SK-N-SH (cell line): Measurements from ENCODE around the gene CARMIL3. TPM values are rescaled to one million over a fixed set of nuclear protein-coding genes. Genes with fewer than 3 reads are reported as not detected.
"Not testable (repeated sequence)": the region's sequence is repeated elsewhere in the genome, so short reads cannot be mapped to it uniquely, and the experiment has no call there.

ENCODE experiments used
- CTCF ChIA-PET: fragments of 300-600, 350-600 bp; formaldehyde crosslinking; extraction: SDS; loops from one replicate; lab custom pipeline; 2021; lab: Yijun Ruan, JAX
- POLR2A ChIA-PET: fragments of 350-600 bp; sonication (Branson Sonifier 250); formaldehyde crosslinking; extraction: SDS; loops from one replicate; lab custom pipeline; 2020; ENCODE audit warnings: antibody characterized with exemption, inconsistent platforms; lab: Yijun Ruan, JAX
- DNase-seq: peaks from one replicate; pipeline ENCODE4 v3.0.0; 2012
- H2AFZ ChIP-seq: fragments of 200-600 bp; sonication (generic); 2 replicates; pipeline ENCODE4 v1.8.1; 2016; ENCODE audit warnings: antibody characterized with exemption, mild to moderate bottlenecking, low read depth
- H3F3A ChIP-seq: fragments of 200-600 bp; sonication (generic); replicated peaks from 2 replicates; pipeline ENCODE3; 2016; ENCODE audit warnings: antibody characterized with exemption, mild to moderate bottlenecking; ENCODE audit not compliant: insufficient read depth
- H3K27ac ChIP-seq, 2 experiments: fragments of 200-500 bp in 1 of 2; fragments of 200-600 bp in 1 of 2; sonication (Bioruptor generic) in 1 of 2; sonication (generic), shearing (Covaris generic) in 1 of 2; 2 replicates each; pipeline versions ENCODE4 v1.5.1 to v1.6.1; 2014 to 2016; ENCODE audit warnings: low read depth in 2 of 2, inconsistent platforms in 1 of 2, low read length in 1 of 2, mild to moderate bottlenecking in 1 of 2, mixed read lengths in 1 of 2
- H3K27me3 ChIP-seq: fragments of 200-600 bp; sonication (generic), shearing (Covaris generic); 2 replicates; pipeline ENCODE4 v1.6.1; 2016; ENCODE audit warnings: mixed run types; ENCODE audit not compliant: insufficient read depth
- H3K36me3 ChIP-seq, 2 experiments: fragments of 200-500 bp in 1 of 2; fragments of 200-600 bp in 1 of 2; sonication (Bioruptor generic) in 1 of 2; sonication (generic) in 1 of 2; replicated peaks in 1 of 2; 2 replicates each; pipeline versions ENCODE3 to v1.5.1; 2014 to 2016; ENCODE audit warnings: low read length in 1 of 2, mild to moderate bottlenecking in 1 of 2; ENCODE audit not compliant: insufficient read depth in 2 of 2, control insufficient read depth in 1 of 2
- H3K4me1 ChIP-seq, 2 experiments: fragments of 200-500 bp in 1 of 2; fragments of 200-600 bp in 1 of 2; sonication (Bioruptor generic) in 1 of 2; sonication (generic), shearing (Covaris generic) in 1 of 2; 2 replicates each; pipeline versions ENCODE4 v1.5.1 to v1.6.1; 2014 to 2016; ENCODE audit warnings: low read depth in 1 of 2, low read length in 1 of 2, mixed run types in 1 of 2; ENCODE audit not compliant: insufficient read depth in 2 of 2, control insufficient read depth in 1 of 2
- H3K4me2 ChIP-seq: fragments of 200-600 bp; sonication (generic), shearing (Covaris generic); 2 replicates; pipeline ENCODE4 v1.6.1; 2017; ENCODE audit warnings: mixed run types
- H3K4me3 ChIP-seq, 2 experiments: fragments of 200-500 bp in 1 of 2; fragments of 200-600 bp in 1 of 2; sonication (Bioruptor generic) in 1 of 2; sonication (generic), shearing (Covaris generic) in 1 of 2; 2 replicates each; pipeline versions ENCODE4 v1.5.1 to v1.8.1; 2014 to 2016; ENCODE audit warnings: low read depth in 2 of 2, inconsistent platforms in 1 of 2, low read length in 1 of 2, mild to moderate bottlenecking in 1 of 2, mixed read lengths in 1 of 2, moderate library complexity in 1 of 2
- H3K79me2 ChIP-seq: fragments of 200-600 bp; sonication (generic); 2 replicates; pipeline ENCODE4 v1.8.1; 2017; ENCODE audit warnings: mild to moderate bottlenecking; ENCODE audit not compliant: insufficient read depth
- H3K9ac ChIP-seq: fragments of 200-600 bp; sonication (generic); 2 replicates; pipeline ENCODE4 v1.6.1; 2017; ENCODE audit warnings: mixed run types
- H3K9me2 ChIP-seq: fragments of 200-600 bp; sonication (generic); 2 replicates; pipeline ENCODE4 v1.6.1; 2017; ENCODE audit warnings: mixed run types
- H3K9me3 ChIP-seq: fragments of 200-600 bp; sonication (generic); 2 replicates; pipeline ENCODE4 v1.6.1; 2017; ENCODE audit warnings: mixed run types, mild to moderate bottlenecking, moderate library complexity
- H4K20me1 ChIP-seq: fragments of 200-600 bp; sonication (generic); 2 replicates; pipeline ENCODE4 v1.6.1; 2017; ENCODE audit warnings: mild to moderate bottlenecking, mixed run types; ENCODE audit not compliant: insufficient read depth
- CHD2 ChIP-seq: fragments of 150-350 bp; IDR thresholded peaks from 2 replicates; pipeline ENCODE4 v1.6.1; 2018; ENCODE audit warnings: low read length; ENCODE audit not compliant: partially characterized antibody
- FOXJ3 ChIP-seq: sonication (generic); formaldehyde crosslinking; IDR thresholded peaks from 2 replicates; pipeline ENCODE4 v1.5.1; 2020; ENCODE audit warnings: mild to moderate bottlenecking, missing genetic modification reagents
- JUND ChIP-seq: IDR thresholded peaks from 2 replicates; pipeline ENCODE4 v1.4.0; 2012
- MAX ChIP-seq: IDR thresholded peaks from 2 replicates; pipeline ENCODE4 v1.4.0; 2012; ENCODE audit warnings: low read depth
- MEF2A ChIP-seq: IDR thresholded peaks from 2 replicates; pipeline ENCODE4 v1.4.0; 2012; ENCODE audit warnings: low read depth, borderline replicate concordance
- MXI1 ChIP-seq: IDR thresholded peaks from 2 replicates; pipeline ENCODE4 v1.6.1; 2012; ENCODE audit warnings: mild to moderate bottlenecking, low read depth, low read length, improper control_type of control experiment
- NRF1 ChIP-seq: IDR thresholded peaks from 2 replicates; pipeline ENCODE4 v1.6.1; 2012; ENCODE audit warnings: low read depth, mild to moderate bottlenecking, low read length
- POLR2AphosphoS5 ChIP-seq: IDR thresholded peaks from 2 replicates; pipeline ENCODE4 v1.6.1; 2012; ENCODE audit warnings: low read depth, low read length
- REST ChIP-seq: IDR thresholded peaks from 2 replicates; pipeline ENCODE4 v1.6.1; 2012; ENCODE audit warnings: mild to moderate bottlenecking, low read depth, low read length, moderate library complexity
- RFX5 ChIP-seq: IDR thresholded peaks from 2 replicates; pipeline ENCODE4 v1.6.1; 2012; ENCODE audit warnings: mild to moderate bottlenecking, improper control_type of control experiment, low read length
- WGBS: methylation state at CpG from one replicate; pipeline ENCODE4 v1.1.6; 2017; ENCODE audit warnings: low lambda C conversion rate; 5-methylcytosine and 5-hydroxymethylcytosine counted together
- polyA plus RNA-seq, 3 experiments: library from polyadenylated mRNA; depleted of rRNA; stranded (reverse); fragments of >200 nt; gene quantifications; 2 replicates each; pipeline ENCODE4 v1.2.3, GENCODE V29; 2012
- TF ChIP-seq, protein P1 (sequence below): IDR thresholded peaks from 2 replicates; pipeline ENCODE4; 2012

The CARMIL3 gene, protein sequence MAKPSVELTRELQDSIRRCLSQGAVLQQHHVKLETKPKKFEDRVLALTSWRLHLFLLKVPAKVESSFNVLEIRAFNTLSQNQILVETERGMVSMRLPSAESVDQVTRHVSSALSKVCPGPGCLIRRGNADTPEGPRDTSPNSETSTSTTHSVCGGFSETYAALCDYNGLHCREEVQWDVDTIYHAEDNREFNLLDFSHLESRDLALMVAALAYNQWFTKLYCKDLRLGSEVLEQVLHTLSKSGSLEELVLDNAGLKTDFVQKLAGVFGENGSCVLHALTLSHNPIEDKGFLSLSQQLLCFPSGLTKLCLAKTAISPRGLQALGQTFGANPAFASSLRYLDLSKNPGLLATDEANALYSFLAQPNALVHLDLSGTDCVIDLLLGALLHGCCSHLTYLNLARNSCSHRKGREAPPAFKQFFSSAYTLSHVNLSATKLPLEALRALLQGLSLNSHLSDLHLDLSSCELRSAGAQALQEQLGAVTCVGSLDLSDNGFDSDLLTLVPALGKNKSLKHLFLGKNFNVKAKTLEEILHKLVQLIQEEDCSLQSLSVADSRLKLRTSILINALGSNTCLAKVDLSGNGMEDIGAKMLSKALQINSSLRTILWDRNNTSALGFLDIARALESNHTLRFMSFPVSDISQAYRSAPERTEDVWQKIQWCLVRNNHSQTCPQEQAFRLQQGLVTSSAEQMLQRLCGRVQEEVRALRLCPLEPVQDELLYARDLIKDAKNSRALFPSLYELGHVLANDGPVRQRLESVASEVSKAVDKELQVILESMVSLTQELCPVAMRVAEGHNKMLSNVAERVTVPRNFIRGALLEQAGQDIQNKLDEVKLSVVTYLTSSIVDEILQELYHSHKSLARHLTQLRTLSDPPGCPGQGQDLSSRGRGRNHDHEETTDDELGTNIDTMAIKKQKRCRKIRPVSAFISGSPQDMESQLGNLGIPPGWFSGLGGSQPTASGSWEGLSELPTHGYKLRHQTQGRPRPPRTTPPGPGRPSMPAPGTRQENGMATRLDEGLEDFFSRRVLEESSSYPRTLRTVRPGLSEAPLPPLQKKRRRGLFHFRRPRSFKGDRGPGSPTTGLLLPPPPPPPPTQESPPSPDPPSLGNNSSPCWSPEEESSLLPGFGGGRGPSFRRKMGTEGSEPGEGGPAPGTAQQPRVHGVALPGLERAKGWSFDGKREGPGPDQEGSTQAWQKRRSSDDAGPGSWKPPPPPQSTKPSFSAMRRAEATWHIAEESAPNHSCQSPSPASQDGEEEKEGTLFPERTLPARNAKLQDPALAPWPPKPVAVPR (N-terminal part only)
- polyA plus RNA-seq (2012; rRNA removed) = 0.32 and 0.43 TPM in 2 replicates
- 0.06 and 0.30 TPM in 2 replicates for polyA plus RNA-seq (2012; cell fraction: cytosol; rRNA removed)
- 2.4 and 2.8 TPM in 2 replicates for polyA plus RNA-seq (2012; cell fraction: nucleus; rRNA removed)

- Histone ChIP-seq H3K9me2 (no peaks in the 10 kb centered on the region), H3K4me2 (peak within 1 kb of the TSS; percentile 88), H3K9ac (peak within 1 kb of the TSS; percentile 53; the same call in 1 of the 2 replicates), H3K36me3 (no peaks in the 10 kb centered on the region), H2AFZ (peak within 1 kb of the TSS; percentile 96; the same call in 1 of the 2 replicates), H3K9me3 (no peaks in the 10 kb centered on the region), H4K20me1 (no peaks in the 10 kb centered on the region), H3K4me1 (peaks cover 0 to 18% of the 10 kb centered on the region in 2 experiments; a peak in 1 of 4 replicates), H3K4me3 (peak within 1 kb of the TSS; percentile 72 to 80), H3K27me3 (no peaks in the 10 kb centered on the region; the same call in 1 of the 2 replicates), H3K27ac (peak within 1 kb of the TSS in 1 of 2 experiments; percentile 81; a peak in 2 of 4 replicates), H3F3A (no peaks in the 10 kb centered on the region), H3K79me2 (no peaks in the 10 kb centered on the region)
- TF ChIP-seq MEF2A (no peak), MXI1 (peak; percentile 64), JUND (no peak), MAX (0 out of 2 replicates have a peak, but pooled peaks have one; percentile 32), NRF1 (peak; percentile 74), RFX5 (no peak), CHD2 (peak; percentile 93), POLR2AphosphoS5 (0 out of 2 replicates have a peak, but pooled peaks have one; percentile 18), REST (peak; percentile 96), FOXJ3 (CRISPR knock-in tag) (no peak)
- TF ChIP-seq, protein P1, sequence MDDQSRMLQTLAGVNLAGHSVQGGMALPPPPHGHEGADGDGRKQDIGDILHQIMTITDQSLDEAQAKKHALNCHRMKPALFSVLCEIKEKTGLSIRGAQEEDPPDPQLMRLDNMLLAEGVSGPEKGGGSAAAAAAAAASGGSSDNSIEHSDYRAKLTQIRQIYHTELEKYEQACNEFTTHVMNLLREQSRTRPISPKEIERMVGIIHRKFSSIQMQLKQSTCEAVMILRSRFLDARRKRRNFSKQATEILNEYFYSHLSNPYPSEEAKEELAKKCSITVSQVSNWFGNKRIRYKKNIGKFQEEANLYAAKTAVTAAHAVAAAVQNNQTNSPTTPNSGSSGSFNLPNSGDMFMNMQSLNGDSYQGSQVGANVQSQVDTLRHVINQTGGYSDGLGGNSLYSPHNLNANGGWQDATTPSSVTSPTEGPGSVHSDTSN = no peak
- CTCF ChIA-PET = interaction anchor here (0.7 to 42.8 kb wide), 7 partner anchors 28 to 463 kb away, joined by 3 to 1159 read pairs (median 5); partner anchors contain the start of genes IRF9 and PCK2
- 0% methylated on average over 8 of the region's 92 CpGs for WGBS
- POLR2A ChIA-PET = interaction anchor here (0.5 to 3.1 kb wide), 16 partner anchors 15 to 550 kb away, joined by 3 to 22 read pairs (median 4); partner anchors contain the start of genes DCAF11, EMC9, IRF9 and NRL
- peak; percentile 97 for DNase-seq
Observed at GRCh38 chr14:24051789-24052655, at the start of gene CARMIL3. Gene CARMIL3 (plus strand): TSS chr14:24052009. CDS start chr14:24052154, 145 bp downstream.

- H3K9ac ChIP-seq = peak overlapping the region; percentile 21; the same call in 1 of the 2 replicates
- CTCF ChIA-PET, H3K27ac ChIP-seq: not testable (repeated sequence)
Observed at GRCh38 chr14:24006471-24006816, 45.4 kb upstream of the CARMIL3 start.

More at GRCh38 chr14:24006471-24006816, 45.4 kb upstream of the CARMIL3 start:
- POLR2A ChIA-PET, H3K4me1 ChIP-seq, H4K20me1 ChIP-seq, H3K9me2 ChIP-seq, H3F3A ChIP-seq, H3K36me3 ChIP-seq, H3K79me2 ChIP-seq, DNase-seq, H2AFZ ChIP-seq, H3K27me3 ChIP-seq, H3K9me3 ChIP-seq: not testable (repeated sequence)
- 0% methylated on average over 1 of the region's 15 CpGs for WGBS
- H3K4me3 ChIP-seq = peak overlapping the region in 1 of 2 experiments; percentile 43; a peak in 2 of 4 replicates
- H3K4me2 ChIP-seq = peak overlapping the region; percentile 60; the same call in 1 of the 2 replicates
